Activated naive CD8-positive, alpha-beta T cell treated with anti-CD3 and anti-CD28 coated beads, Interleukin-2, amount 50 U/mL, for 24 hours (primary cell): ENCODE data around the gene CGB2.
"Not testable (repeated sequence)": the region's sequence is repeated elsewhere in the genome, so short reads cannot be mapped to it uniquely, and the experiment has no call there.

ENCODE experiments used
- ATAC-seq: fragments of 150-1000 bp; cut with Tn5 transposase; one replicate; pipeline ENCODE4 v1.10.0; 2021
- DNase-seq: peaks from one replicate; pipeline ENCODE4 v3.0.0; 2021
- H3K27ac Mint-ChIP-seq: one replicate; pipeline ENCODE4 v1.8.0; 2021; ENCODE audit warnings: mild to moderate bottlenecking, mixed read lengths
- H3K27me3 Mint-ChIP-seq: one replicate; pipeline ENCODE4 v1.8.0; 2021; ENCODE audit warnings: mixed read lengths
- H3K36me3 Mint-ChIP-seq: one replicate; pipeline ENCODE4 v1.8.0; 2021; ENCODE audit warnings: low read depth, mixed read lengths
- H3K4me1 Mint-ChIP-seq: one replicate; pipeline ENCODE4 v1.8.0; 2021; ENCODE audit warnings: mixed read lengths
- H3K4me3 Mint-ChIP-seq: one replicate; pipeline ENCODE4 v1.8.0; 2021; ENCODE audit warnings: mild to moderate bottlenecking, moderate library complexity, mixed read lengths
- H3K9me3 Mint-ChIP-seq: one replicate; pipeline ENCODE4 v1.8.0; 2021; ENCODE audit warnings: mixed read lengths

Gene CGB2

GRCh38 chr19:49018388-49019241 lies 13.1 kb upstream of the CGB2 start:
- H3K27me3 Mint-ChIP-seq, DNase-seq, H3K36me3 Mint-ChIP-seq, H3K9me3 Mint-ChIP-seq: not testable (repeated sequence)
- peak; percentile 9 for ATAC-seq
- Mint-ChIP-seq H3K4me1 (peaks cover 33% of the 10 kb centered on the region), H3K4me3 (peak overlapping the region; percentile 72), H3K27ac (peak overlapping the region; percentile 22)

- Mint-ChIP-seq H3K36me3 (peaks cover 5% of the 10 kb centered on the region), H3K4me3 (peak overlapping the region; percentile 72), H3K27me3 (peaks cover 6% of the 10 kb centered on the region), H3K9me3 (no peaks in the 10 kb centered on the region), H3K27ac (peak overlapping the region; percentile 22), H3K4me1 (peaks cover 33% of the 10 kb centered on the region)
- DNase-seq (peak; percentile 76), ATAC-seq (peak; percentile 13)
Measured at GRCh38 chr19:49019242-49019932, 12.3 kb upstream of the CGB2 start.

- Mint-ChIP-seq H3K4me3 (no peak overlapping the region), H3K36me3 (peaks cover 5% of the 10 kb centered on the region), H3K27ac (no peak overlapping the region), H3K9me3 (no peaks in the 10 kb centered on the region), H3K4me1 (peaks cover 33% of the 10 kb centered on the region), H3K27me3 (peaks cover 8% of the 10 kb centered on the region)
- no peak for ATAC-seq
- no peak for DNase-seq
Measured at GRCh38 chr19:49020342-49020741, 11.3 kb upstream of the CGB2 start.

GRCh38 chr19:49020931-49021895 lies 10.5 kb upstream of the CGB2 start:
- DNase-seq, result no peak
- peaks cover 8% of the 10 kb centered on the region for H3K27me3 Mint-ChIP-seq
- peak overlapping the region; percentile 16 for H3K27ac Mint-ChIP-seq

GRCh38 chr19:49022116-49022515 lies 9.6 kb upstream of the CGB2 start:
- Mint-ChIP-seq H3K36me3 (no peaks in the 10 kb centered on the region), H3K4me3 (no peak overlapping the region), H3K27me3 (peaks cover 8% of the 10 kb centered on the region), H3K9me3 (no peaks in the 10 kb centered on the region), H3K4me1 (peaks cover 33% of the 10 kb centered on the region), H3K27ac (no peak overlapping the region)
- ATAC-seq (no peak), DNase-seq (no peak)

More at GRCh38 chr19:49020931-49021895, 10.5 kb upstream of the CGB2 start:
- peak; percentile 9 for ATAC-seq
- H3K36me3 Mint-ChIP-seq, result no peaks in the 10 kb centered on the region
- H3K9me3 Mint-ChIP-seq, result no peaks in the 10 kb centered on the region
- no peak overlapping the region for H3K4me3 Mint-ChIP-seq
- H3K4me1 Mint-ChIP-seq, result peaks cover 33% of the 10 kb centered on the region

GRCh38 chr19:49024233-49024632 lies 7.5 kb upstream of the CGB2 start, which contains the start of gene CGB3:
CGB3 (minus strand) TSS chr19:49024333; CDS start chr19:49023971, 362 bp downstream.
- not testable (repeated sequence) for H3K27me3 Mint-ChIP-seq, H3K27ac Mint-ChIP-seq, ATAC-seq, H3K9me3 Mint-ChIP-seq, DNase-seq, H3K36me3 Mint-ChIP-seq, H3K4me3 Mint-ChIP-seq
- H3K4me1 Mint-ChIP-seq, result peaks cover 19% of the 10 kb centered on the region

- DNase-seq, H3K4me3 Mint-ChIP-seq, H3K27me3 Mint-ChIP-seq, ATAC-seq, H3K36me3 Mint-ChIP-seq, H3K27ac Mint-ChIP-seq, H3K9me3 Mint-ChIP-seq: not testable (repeated sequence)
- peaks cover 12% of the 10 kb centered on the region for H3K4me1 Mint-ChIP-seq
Measured at GRCh38 chr19:49025088-49025487, 6.6 kb upstream of the CGB2 start.

GRCh38 chr19:49025599-49025998 lies 6.1 kb upstream of the CGB2 start:
- not testable (repeated sequence) for H3K27ac Mint-ChIP-seq, ATAC-seq, H3K27me3 Mint-ChIP-seq, DNase-seq, H3K36me3 Mint-ChIP-seq, H3K4me3 Mint-ChIP-seq, H3K9me3 Mint-ChIP-seq
- peaks cover 12% of the 10 kb centered on the region for H3K4me1 Mint-ChIP-seq

- H3K9me3 Mint-ChIP-seq, H3K4me3 Mint-ChIP-seq, H3K27me3 Mint-ChIP-seq, H3K4me1 Mint-ChIP-seq, H3K27ac Mint-ChIP-seq, DNase-seq, H3K36me3 Mint-ChIP-seq, ATAC-seq: not testable (repeated sequence)
Measured at GRCh38 chr19:49028686-49029085, 3.0 kb upstream of the CGB2 start.

- not testable (repeated sequence) for H3K4me1 Mint-ChIP-seq, H3K9me3 Mint-ChIP-seq, H3K4me3 Mint-ChIP-seq, ATAC-seq, H3K27ac Mint-ChIP-seq, H3K27me3 Mint-ChIP-seq, DNase-seq, H3K36me3 Mint-ChIP-seq
Measured at GRCh38 chr19:49029749-49030148, 1.9 kb upstream of the CGB2 start.

GRCh38 chr19:49030323-49030722 lies 1.4 kb upstream of the CGB2 start:
- H3K27ac Mint-ChIP-seq, H3K4me3 Mint-ChIP-seq, ATAC-seq, H3K9me3 Mint-ChIP-seq, H3K4me1 Mint-ChIP-seq, H3K27me3 Mint-ChIP-seq, H3K36me3 Mint-ChIP-seq, DNase-seq: not testable (repeated sequence)

- not testable (repeated sequence) for H3K27ac Mint-ChIP-seq, H3K4me1 Mint-ChIP-seq, H3K4me3 Mint-ChIP-seq, ATAC-seq, H3K27me3 Mint-ChIP-seq, H3K9me3 Mint-ChIP-seq, H3K36me3 Mint-ChIP-seq
- peak; percentile 67 for DNase-seq
Measured at GRCh38 chr19:49036815-49037214, 5.1 kb downstream of the CGB2 start, which contains the start of gene CGB1. CGB1 (minus strand) TSS chr19:49036895; CDS start chr19:49036711, 184 bp downstream.

GRCh38 chr19:49038111-49038510 lies 6.4 kb downstream of the CGB2 start:
- not testable (repeated sequence) for H3K27ac Mint-ChIP-seq, H3K4me1 Mint-ChIP-seq, H3K27me3 Mint-ChIP-seq, H3K4me3 Mint-ChIP-seq, ATAC-seq, H3K36me3 Mint-ChIP-seq, DNase-seq, H3K9me3 Mint-ChIP-seq
